GM18526 (cell line): ENCODE measurements around the gene RBP5.

Experiments
- POLR2A ChIP-seq: IDR thresholded peaks from 3 replicates; pipeline ENCODE4 v1.6.1; 2011; ENCODE audit not compliant: insufficient read length; ENCODE audit errors: extremely low read depth

The RBP5 gene

DNA sequence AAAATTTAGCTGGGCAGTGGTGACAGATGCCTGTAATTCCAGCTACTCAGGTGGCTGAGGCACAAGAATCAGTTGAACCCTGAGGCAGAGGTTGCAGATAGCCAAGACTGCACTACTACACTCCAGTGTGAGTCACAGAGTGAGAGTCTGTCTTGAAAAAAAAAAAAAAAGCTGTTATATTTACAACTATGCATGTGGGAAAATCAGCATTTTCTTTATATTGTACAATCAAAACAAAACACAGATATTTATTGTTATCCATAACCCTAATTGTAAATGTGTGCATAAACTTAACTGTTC is 48.9 kb downstream of the RBP5 start:
- TF ChIP-seq POLR2A, result no peak

DNA sequence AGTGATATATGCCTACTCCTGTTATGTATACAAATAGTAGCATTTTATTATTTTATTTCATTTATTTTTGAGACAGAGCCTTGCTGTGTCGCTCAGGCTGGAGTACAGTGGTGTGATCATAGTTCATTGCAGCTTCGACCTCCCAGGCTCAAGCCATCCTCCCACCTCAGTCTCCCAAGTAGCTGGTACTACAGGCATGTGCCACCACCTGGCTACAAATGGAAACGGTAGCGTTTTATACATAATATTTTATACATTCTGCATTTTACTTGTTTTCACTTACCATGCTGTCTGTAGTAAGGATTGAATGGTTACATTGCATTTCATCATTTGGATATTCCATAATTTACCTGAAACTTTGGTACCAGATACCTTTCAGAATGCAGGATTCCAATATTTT is 50.5 kb downstream of the RBP5 start:
- TF ChIP-seq POLR2A, result no peak

GRCh38 chr12:7076493-7076892 is 52.2 kb downstream of the RBP5 start:
- TF ChIP-seq POLR2A, result no peak

DNA sequence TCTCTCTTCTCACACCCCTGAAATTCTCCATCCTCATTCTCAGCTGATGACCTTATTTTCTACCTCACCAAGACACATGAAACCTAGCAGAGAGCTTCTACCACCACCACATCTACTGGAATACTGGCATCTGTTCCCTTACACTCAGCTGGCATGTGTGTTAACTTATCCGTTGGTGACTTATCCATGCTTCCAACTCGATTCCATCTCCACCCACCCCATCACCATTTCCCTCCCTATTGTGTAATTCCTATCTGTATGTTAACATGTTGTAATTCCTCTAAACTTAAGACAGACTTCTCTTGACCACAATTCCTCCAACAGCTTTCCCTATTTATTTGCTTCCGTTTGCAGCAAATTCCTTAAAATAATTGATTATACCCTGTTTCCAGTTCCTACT is 52.8 kb downstream of the RBP5 start:
- TF ChIP-seq POLR2A, result no peak

DNA sequence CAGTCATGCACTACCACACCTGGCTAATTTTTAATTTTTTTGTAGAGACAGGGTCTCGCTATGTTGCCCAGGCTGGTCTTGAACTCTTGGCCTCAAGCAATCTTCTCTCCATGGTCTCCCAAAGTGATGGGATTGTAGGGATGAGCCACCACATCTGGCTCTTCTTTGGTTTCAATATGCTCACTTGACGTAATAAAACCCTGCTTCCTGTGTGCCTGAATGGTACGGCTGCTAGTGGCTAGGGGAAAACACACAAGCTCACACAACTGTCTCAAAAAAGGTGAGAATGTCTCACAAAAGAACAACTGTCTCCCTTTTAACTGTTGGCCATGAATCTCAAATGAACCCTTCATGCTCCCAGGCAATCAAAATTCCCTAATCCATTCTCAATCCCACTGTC is 53.2 kb downstream of the RBP5 start:
- TF ChIP-seq POLR2A, result no peak

- TF ChIP-seq POLR2A, result no peak
Measured at GRCh38 chr12:7073946-7074345, 54.7 kb downstream of the RBP5 start.
